Cerebellar cortex (tissue), 1 donor: ENCODE results near the gene ZNF423.

Experiments used
- DNase-seq: peaks from one replicate; pipeline ENCODE4 v3.0.0-alpha.2; 2015; ENCODE audit warnings: low spot score

The ZNF423 gene

DNA sequence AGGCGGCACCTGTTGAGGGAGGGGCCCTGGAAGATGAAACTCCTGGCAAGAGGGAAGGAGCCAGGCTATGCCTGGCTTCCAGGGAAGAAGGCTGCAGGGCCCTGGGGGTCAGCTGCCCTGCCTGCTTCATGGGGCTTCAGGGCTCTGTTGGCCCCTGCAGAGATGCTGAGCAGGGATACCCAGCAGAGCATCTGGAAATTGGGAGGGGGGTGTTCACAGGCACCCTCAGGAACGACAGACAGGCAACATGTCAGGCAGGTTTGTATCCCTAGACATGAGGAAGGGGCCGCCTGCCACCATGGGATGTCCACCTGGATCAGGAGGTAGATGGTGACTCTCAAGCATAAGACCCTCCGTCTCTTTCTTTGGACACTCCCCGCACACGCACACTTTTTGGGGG lies 13.8 kb upstream of the ZNF423 start:
- no peak for DNase-seq

DNA sequence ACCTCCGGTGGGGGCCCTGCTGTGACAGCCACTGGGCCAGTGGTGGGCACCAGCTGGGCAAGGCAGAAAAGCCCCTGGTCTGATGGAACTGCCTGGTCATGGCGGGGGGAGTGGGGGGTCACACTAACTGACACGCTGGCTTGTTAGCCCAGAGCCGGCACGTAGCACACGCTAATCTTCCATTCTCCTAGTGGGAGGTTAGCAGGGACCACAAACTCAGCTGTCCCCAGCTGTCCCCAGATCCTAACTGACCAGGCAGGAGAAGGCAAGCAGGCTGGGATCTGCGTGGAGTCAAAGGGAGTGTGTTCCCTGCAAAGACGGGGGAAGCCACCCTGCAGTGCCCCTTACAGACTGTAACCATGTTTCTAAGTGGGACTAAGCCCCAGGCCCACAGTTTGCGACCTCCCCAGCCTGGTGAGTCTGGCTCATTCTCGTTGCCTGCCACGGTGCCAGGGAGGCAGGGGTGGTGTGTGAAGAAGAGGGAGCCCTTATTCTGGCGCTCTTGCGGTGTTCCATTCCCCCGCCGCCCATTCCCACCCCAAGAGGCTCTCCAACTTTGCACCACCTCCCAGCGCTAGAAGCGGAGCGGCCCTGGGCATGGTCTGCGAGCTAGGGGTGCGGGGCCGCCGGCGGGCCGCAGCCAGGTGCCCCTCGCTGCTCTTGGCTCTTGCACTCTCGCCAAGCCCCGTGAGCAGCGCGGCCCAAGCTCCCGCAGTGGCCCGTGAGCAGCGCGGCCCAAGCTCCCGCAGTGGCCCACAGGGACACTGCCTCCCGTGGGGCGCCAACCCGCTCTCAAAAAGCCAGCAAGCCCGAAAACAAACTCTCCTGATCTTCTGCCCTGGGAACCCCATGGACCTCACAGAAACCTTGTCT lies 12.1 kb upstream of the ZNF423 start:
- DNase-seq, result no peak

DNA sequence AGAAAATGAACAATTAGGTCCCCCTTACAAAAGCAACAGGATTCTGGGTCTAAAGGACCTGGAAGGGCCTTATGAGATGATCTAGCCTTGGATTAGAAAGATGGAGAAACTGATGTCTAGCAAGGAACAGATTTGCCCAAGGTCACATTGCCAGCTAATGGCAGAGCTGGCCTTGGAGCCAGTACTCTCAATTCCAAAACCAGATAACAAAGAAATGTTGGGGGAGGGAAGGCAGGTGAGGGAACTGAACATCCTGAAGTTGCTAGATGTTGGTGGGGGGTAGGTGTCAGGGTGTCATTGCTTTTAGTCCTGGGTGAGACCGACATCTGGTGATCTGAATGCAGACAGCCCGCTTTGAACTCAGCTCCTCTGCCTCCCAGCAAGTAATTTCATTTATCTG lies 11.3 kb upstream of the ZNF423 start:
- no peak for DNase-seq

DNA sequence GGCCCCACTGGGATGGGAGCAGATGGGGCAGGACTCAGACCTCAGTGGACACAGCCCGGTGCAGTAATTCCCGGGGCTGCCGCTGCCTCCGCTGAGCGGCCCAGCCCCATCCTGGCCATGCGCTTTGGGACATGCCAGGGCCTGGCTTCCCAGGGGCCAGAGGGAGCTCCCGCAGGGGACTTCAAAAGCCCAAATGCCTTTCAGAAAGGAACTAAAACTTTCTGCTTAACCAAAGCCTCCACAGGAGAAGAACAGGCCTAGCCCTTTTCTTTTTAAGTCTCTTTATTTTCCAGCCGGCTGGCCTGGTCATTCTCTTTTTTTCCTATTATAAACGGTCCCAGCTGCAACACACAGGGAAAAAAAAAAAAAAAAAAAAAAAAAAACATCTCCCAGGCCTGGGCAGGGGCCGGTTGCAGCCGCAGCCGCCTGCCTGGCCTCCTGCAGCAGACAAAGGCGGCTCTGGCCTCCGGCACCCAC lies 10.7 kb upstream of the ZNF423 start:
- no peak for DNase-seq

DNA sequence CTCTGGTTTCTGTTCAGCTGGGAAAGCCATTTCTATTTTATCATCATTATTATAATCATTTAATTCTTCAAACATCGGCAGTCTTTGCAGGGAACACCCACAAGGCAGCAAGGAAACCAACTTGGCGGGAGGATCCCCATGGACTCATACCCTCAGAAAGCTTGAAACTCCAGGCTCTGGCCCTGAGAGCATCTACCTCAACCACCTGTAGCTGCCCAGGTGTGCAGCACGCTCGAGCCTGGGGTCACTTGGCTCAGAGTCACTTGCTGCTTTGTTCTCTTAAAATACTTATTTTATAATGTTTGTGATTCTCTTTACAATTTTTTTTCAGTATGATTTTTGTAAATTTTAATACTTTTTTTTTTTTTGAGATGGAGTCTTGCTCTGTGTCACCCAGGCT lies 6.8 kb upstream of the ZNF423 start:
- no peak for DNase-seq

DNA sequence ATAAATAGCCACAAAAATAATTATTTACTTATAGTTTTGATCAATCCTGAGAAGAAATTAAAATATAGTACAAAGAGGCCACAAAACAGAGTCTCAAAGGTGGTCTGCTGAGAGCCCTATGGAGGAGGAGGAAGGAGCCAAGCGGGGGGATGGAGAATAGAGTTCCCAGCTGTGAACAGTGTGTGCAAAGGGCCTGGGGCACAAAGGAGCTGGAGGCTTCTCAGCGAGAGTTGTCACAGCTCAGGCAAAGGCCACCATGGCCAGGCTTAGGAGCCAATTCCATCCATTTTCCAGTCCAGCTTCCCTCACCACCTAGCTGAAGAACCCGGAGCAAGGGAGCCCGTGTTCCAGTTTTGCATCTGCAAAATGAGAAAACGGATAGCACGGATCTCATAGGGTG lies 5.4 kb upstream of the ZNF423 start:
- no peak for DNase-seq

DNA sequence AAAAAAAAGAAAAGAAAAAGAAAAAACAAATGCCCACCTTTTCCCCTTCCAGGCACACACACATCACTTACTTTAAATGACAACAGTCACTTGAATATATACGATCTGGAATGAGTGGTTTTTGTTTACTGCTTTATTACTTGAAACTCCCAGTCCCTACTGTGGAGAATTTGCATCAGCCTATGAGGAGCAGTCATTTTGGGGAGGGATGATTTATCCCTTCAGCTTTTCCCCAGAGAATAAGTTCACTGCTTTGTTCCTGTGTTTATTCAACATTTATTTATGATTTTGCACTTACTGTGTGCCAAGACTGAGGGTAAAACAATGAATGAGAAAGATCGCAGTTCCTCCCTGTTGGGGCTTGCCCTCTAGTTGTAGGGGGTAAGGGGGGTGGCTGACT lies 4.7 kb upstream of the ZNF423 start:
- no peak for DNase-seq

DNA sequence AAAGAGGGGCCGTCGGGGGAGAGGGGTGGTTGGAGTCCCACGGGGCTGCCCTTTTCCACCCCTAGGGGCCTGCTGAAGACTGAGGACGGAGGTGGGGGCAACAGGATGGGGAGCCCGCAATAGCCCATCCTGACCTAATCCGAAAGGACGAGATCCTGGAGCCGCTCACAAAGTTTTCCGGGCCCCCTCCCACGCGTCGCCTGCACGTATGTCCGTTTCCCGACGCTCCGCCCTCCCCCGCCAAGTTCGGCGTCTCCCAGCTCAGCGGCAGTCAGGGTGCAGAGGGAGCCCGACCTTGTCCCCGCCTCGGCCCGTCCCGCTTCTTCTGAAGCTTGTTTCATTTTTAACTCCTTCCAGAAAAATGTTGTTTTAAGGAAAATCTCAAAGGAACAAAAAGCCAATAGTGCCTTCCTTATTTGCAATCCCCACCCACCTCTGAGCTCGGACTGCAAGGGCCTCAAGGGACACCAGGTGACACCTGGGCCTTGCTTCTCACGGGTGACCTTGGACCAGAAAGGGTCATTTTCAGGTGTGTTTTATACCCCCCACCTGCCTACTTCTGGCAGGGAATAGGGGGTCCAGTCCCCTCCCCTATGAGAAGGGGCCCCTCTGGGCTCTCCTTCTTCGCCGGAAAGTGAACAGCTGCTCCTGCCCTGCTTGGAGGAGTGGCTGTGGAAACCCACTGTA lies 3.4 kb upstream of the ZNF423 start:
- no peak for DNase-seq

DNA sequence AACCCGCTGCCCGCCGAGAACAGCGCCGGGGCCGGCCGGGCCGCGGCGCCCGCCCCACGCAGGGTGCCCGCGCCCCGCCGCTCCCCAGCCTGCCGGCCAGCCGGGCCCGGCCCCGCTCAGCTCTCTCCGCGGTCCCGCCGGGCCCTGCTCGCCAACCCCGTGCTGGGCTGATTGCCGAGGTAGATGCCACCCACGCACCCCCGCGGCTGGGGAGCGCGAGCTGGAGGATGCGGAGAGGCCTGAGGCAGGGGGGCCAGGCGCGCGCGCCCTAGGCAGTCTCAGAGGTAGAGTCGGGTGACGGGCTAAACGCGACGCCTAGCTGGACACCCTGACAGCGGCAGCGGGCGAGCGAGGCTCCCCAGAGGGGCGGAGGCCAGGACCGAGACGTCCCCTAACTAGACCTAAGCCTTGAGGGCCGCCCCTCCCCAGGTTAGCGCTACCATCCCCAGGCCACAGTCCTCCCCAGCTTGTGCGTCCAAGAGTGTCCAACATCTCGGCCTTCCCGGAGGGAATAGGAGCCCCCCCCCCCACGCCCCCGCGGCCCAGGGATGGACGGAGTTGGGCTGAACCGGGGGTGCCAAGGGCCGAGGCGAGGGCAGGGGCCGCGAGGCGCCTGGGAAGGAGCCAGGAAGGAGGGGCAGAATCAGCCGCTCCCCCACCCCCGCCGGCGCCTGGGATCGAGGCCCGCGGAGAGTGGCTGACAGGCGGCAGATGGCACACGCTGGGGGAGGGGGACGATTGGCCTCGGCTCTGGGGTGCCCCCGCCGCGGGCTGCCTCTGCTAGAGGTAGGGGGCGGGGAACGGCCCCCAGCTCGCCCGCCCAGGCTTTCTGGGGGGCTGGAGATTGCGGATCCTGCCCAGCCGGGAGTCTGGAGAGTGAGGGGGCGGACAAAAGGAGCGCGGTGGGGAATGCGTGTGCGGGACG lies 2.5 kb upstream of the ZNF423 start:
- DNase-seq, result no peak

DNA sequence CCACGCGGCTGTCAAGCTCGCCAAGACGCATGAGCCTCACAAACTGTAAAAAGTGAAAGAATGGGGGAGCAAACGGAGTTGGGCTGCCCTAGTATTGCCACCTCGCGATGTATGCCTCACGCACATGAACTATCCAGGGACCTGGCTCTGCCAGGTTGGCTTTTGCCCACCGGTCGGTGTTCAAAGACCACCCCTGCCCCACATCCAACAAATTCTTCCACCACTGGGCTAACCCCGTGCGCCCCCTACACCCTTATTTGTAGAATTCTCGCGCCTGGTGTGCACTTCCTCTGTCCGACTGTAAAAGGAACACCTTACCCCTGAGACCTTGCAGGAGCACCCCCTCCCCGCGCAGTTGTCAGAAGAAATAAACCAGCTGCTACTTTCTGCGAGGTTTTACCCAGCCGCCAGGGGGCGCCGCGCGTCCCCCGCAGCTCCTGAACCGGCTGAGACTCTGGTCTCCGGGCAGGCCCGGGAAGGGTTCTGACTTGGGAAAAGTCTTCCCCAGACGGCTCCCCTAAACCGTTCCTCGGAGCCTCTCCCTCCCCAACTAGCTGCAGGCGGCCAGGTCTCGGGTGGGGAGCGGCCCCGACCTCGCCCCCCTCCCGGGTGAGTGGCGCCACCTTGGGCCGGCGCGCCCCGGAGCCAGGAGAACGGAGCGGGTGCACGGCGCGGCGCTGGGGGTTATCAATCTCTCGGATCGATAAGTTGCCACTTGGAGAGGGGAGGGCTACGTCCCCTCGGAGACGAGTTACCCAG lies 1.7 kb upstream of the ZNF423 start:
- DNase-seq, result peak; percentile 49

DNA sequence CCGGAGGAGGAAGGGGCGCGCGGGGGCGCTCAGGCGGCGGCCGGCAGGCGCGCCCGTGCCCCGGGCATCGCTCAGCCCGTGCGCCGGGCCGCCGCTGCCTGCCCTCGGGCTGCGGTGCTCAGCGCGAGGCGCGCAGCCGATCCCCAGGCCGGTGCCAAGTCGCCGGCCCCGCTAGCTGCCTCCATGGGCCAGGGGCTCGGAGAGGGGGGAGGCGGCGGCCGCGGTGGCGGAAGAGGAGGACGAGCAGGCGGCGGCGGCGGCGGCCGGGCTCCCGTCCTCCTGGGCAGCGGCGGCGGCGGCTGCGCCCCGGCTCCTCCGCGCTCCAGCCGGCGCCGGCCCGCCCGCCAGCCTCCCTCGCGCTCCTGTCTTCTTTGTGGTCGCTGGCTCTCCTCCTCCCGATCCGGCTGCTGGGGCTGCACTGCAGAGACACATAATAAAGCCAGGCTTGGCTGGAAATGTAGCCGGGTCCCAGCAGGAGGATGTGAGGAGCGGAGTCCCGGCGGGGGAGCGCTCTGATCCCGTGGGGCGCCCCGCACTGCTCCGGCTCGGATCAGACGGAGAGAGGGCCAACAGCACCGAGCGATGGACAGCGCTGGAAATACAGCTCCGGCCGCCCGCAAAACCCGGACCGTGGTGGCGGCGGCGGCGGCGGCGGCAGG lies 889 bp upstream of the ZNF423 start:
- DNase-seq, result peak; percentile 69

DNA sequence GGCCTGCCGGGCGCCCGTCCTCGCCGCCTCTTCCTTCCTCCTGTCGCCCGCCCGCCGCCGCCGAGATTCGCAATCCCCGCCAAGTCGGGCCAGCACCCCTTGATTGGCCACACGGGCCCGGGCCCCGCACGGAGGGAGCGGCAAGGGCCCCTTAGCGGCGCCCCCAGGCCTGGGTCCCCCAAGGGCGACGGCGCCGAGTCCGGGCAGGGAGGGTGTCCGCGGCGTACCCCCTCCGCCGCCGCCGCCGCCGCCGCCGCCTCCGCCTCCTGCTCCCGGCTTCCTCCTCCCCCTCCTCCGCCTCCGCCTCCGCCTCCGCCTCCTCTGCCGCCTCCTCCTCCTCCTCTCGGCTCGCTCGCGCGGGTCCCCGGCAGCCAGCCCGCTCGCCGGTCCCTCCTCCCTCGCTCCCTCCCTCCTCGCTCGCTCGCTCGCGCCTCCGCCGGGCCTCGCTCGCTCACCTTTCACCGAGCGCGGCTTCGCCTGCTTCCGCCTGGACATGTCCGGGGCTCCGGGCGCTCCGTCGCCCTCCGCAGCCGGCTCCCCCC lies 561 bp downstream of the ZNF423 start:
- peak; percentile 63 for DNase-seq

DNA sequence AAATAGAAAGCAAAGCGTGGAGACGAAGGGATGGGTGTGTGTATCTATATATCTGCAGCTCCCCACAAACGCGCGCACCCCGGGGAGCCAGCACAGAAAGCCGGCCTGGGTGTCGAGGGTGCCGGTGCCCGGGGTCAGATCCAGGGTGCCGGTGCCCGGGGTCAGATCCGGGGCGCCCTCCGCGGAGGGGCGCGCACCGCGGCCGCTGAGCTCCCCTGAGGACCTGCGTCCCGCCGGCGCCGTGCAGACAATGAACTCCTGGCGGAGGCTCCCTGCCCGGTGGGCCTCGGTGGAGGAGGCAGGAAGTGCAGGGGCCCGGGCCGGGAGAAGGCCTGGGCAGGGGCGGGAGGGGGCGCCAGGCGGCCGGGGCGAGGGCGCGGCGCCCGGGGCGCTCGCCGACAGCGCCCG lies 1.1 kb downstream of the ZNF423 start:
- DNase-seq, result no peak

DNA sequence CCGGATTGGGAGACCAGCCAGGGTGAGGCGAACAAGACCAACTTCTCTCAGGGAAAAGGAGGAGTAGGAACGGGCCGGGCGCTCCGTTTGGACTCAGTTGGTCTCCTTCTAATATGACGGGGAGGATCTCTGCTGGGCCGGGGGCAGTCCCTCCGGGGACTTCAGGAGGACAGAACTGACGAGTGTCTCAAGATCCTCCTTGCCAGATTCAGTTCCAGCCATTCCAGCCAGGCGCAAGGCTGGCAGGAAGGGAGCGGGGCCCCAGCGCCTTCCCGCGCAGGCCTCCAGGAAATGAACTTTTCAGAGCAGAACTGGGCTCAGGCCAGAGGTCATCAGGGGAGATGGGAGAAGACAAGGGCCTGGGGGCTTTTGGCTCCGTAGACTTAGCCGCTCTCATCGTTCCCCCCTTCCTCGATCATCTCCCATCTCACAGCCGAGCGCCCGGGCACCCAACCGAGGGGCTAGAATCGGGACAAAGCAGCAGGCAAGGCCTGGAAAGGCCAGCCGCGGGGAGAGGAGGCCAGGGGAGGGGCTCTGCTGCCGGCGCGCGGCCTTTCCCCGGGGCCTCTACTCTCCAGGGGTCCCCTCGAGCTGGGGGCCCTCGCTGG lies 1.6 kb downstream of the ZNF423 start:
- no peak for DNase-seq

DNA sequence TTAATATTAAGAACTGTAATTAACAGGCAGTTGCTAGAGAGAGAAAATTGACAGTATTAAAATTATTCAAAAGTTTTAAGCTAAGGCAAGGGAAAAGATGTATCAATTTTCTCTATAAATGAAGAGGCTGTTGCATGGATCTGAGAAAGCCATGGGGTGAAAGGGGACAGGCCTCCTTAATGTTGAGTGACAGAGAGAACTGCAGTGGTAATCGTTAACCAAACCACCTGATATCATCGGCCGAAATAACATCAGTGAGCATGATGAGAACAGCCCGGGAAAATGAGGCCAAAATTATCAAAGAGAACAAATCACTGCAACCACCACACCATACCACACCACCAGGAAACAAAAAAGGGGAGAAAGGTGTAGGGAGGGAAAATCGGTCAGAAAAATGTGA lies 3.6 kb downstream of the ZNF423 start:
- no peak for DNase-seq

DNA sequence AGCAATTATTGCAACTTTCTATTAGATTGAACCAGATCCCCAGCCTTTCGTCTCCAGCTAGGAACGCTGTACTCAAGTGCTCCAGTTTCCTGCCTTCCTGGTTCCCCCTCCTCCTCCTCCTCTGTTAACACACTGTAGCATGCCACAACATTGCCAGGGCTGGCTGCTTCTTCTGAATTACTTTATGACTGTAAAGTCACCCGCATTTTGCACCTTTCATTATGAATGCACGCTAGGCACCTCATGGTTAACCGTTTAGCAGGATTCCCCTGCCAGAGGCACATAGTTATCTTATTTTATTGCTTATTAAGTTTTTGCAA lies 4.5 kb downstream of the ZNF423 start:
- no peak for DNase-seq

DNA sequence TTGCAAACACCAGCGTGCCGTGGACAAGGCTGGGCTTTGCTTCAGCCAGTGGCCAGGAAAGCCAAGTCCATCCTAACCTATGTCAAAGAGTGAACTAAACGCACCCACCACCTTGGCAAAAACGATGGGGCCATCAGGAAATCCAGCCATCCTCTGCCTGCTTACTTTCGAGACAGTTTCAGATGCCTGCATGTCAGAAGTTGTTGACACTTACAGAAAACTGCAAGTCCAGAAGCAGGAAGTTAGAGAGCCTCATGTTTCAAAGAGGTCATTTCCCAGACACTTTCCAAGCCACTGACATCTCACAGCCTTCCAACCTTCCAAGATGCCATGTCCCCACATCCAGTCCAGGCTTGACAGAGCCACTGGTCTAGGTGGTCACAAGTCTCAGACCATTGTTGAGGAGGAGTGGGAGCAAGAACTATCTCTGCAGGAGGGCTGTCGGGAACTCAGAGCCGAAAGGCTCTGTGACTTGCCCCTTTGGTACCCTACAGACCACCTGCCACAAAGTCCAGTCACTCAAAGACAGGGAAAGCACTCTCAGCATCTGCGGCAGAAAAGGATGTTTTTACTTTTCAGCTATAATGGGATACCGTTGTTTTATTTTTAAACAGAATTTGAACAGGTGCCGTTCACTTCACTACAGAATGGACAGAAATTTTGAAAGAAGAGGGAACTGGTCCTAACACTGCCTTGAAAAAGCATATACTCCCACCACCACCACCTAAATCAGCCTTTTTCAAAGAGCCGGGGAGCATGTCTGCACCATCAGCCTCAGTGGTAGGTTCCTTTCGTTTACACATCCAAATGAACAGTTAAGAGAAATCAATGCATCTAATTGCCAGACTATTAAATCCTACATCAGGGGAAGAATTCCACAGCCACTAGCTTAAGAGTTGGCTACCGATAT lies 5.1 kb downstream of the ZNF423 start:
- no peak for DNase-seq

DNA sequence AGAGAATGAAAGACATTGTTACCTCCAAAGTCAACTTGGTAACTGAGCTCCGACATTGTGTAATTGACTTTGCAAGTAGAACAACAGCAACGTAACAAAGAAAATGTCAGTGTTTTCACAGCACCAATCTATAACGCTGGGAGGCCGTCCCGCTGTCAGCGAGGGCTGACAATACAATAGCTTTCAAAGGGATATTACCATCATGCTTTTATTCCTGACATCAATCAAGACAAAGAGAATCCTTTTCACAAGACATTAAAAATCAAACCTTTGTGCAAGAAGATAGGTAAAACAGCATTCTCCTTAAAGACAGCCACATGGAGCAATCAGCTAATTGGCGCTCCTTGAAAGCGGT lies 6.2 kb downstream of the ZNF423 start:
- no peak for DNase-seq

DNA sequence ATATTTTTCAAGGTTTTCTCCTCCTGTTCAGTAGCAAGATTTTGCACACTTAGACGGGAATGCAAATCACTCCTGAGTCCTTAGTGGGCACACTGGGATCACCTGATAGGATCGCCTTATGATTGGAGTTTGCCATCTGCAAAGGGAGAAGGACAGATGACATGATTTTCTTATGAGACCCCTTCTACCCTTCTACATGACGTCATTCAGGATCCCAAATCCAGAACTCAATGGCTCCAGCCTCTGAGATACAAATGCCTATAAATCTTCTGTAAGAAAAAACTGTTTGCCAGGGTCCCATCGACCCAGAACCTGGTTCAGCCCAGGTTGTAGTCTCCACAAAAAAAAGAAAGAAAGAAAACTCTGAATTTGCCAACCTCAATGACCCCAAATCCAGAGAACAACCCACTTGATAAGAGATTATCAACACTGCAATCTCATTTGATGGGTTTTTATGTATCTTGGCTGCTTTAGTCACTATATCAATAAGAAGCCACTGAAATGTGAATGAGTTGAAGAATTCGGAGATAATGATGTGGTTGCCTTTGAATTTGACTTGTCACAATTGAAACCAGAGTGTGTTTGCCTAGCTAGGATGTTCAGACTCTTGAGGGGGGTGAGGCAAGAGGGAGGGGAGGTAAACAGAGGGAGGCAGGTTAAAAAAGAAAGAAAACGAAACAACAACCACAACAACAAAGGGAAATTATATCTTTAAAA lies 6.7 kb downstream of the ZNF423 start:
- no peak for DNase-seq
